ENCODE data around the gene ZDHHC9. TPM values are rescaled to one million over a fixed set of nuclear protein-coding genes. Genes with fewer than 3 reads are reported as not detected.
A peak's percentile ranks its signal among the peaks of the same experiment; 100 is the strongest.
"Not testable (repeated sequence)": the region's sequence is repeated elsewhere in the genome, so short reads cannot be mapped to it uniquely, and the experiment has no call there.

Gene ZDHHC9
- 22.1 and 23.5 TPM in 2 replicates for total RNA-seq

DNA sequence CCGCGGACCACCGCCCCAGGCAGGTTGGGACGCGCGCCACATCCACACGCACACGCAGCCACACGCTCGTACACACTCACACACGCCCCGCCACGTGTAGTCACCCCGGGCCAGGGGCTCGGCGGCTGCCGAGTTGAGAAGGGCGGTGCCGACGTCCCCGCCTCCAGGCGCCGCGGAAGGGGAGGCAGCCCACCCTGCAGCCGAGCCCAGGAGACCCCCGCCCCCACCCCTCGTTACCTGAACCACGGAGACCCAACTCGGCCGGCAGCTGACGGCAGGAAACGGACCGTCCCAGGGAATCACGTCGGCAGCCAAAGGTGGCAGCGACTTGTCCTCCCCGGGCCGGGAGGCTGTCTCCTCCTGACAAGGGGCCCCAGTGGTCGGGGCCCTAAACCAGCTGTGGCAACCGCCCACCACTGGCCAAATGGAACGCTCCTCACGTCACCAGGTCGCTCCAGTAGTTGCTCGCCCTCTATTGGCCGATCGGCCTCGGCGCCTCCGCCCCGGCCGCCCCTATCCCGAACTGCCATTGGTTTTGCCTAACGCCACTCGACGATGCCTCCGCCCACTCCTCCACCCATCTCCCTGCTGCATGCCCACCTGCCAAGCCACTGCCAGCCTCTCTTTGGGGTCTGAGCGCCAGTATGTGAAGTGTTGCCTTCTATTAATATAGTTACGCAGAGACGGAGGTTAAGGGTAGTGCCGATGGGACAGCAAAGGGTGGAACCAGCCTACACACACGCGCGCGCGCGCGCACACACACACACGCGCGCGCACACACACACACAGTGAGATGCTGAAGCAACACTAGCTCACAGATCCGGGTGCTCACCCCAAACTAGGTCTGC is at the start of gene ZDHHC9:
Gene ZDHHC9 (minus strand): TSS at position 428 of the 848 bp plus-strand sequence. CDS start 1,941 bp downstream, outside the sequence.
- peak; percentile 89 for DNase-seq

DNA sequence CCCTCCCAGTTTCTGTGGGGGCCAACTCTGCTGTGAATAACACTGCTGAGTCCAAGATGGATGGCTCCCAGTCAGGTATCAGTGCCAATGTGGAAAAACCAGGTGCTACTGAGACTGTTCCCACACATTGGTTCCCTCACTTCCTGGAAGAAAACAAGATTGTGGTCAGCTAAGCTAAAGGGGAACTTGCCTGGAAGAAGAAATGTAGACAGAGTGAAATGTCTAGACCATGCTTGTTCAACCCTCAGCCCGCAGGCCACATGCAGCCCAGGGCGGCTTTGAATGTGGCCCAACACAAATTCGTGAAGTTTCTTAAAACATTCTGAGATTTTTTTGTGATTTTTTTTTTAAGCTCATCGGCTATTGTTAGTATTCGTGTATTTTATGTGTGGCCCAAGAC is 33.7 kb upstream of the ZDHHC9 start:
- no peak for DNase-seq

DNA sequence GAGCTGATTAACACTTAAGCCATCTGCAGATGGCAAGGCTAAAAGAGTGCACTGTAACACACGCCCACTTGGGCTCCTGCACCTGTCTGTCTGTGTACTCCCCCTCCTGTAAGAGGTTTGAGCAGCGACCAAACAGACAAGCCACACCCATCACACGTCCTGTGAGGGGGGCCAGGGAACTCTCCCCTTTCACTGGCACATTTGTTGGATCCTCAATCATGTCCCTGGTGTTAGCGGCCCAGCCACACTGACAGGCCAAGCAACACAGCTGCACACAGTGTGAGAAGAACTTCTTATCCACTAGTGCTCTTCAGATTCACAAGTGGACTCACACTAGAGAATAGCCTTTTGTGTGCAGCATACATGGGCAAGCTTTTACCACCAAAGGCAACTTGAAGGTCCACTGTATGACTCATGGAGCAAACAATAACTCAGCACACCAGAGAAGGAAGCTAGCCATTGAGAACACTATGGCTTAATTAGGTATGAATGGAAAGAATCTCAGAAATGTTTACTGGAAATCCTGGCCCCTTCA is 33.2 kb upstream of the ZDHHC9 start:
- peak; percentile 74 for DNase-seq

DNA sequence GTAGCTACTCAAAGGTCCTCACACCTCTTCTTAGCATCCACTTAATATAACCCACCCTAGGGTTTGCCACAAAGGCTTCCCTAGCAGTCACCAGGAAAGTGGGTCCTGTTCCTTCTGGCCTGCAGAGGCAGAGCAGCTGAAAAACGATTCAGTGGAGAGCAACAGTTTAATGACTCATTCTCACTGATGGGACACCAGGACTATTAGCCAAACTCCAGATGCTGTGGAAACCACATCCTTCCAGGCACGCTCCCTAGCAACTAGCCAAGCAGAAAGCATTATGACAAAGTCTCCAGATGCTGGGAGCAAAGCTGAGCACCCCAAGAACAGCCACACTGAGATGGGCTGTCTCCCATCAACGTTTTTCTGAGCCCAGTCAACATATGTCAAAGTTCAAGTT is 32.0 kb upstream of the ZDHHC9 start:
- peak; percentile 20 for DNase-seq

DNA sequence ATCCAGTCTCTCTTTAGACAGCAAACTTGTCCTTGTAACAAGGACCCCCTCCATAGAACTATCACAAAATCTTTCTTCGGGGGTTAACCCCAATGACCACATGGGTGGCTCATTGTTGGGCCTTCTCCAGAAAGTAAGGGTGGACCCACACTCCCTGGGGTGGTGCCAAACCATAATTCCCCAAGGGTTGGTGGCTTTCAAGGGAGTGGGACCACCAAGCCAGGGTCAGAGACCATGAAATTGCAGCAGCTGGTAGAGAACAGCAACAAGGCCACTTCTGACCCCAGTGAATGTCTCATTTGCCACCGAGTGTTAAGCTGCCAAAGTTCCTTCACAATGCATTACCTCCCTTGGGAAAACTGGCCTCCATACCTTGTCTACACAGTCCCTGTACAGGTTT is 28.8 kb upstream of the ZDHHC9 start:
- DNase-seq: no peak

DNA sequence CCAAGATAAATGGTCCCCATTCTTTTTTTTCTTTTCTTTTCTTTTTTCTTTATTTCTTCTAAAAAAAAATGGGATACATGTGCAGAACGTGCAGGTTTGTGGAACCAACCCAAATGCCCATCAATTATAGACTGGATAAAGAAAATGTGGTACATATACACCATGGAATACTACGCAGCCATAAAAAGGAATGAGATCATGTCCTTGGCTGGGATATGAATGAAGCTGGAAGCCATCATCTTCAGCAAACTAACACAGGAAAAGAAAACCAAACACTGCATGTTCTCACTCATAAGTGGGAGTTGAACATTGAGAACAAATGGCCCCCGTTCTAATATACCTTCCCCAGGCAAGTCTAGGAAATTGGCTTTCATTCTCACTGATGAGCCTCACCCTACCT is 22.6 kb upstream of the ZDHHC9 start:
- DNase-seq: not testable (repeated sequence)

DNA sequence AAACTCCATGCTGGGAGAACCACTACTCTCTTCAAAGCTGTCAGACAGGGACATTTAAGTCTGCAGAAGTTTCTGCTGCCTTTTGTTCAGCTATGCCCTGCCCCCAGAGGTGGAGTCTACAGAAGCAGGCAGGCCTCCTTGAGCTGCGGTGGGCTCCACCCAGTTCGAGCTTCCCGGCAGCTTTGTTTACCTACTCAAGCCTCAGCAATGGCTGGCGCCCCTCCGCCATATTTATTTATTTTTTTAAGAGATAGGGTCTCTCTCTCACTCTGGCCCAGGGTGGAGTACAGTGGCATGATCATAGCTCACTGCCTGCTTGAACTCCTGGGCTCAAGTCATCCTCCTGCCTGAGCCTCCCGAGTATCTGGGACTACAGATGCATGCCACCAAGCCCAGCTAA is 15.4 kb upstream of the ZDHHC9 start:
- not testable (repeated sequence) for DNase-seq

DNA sequence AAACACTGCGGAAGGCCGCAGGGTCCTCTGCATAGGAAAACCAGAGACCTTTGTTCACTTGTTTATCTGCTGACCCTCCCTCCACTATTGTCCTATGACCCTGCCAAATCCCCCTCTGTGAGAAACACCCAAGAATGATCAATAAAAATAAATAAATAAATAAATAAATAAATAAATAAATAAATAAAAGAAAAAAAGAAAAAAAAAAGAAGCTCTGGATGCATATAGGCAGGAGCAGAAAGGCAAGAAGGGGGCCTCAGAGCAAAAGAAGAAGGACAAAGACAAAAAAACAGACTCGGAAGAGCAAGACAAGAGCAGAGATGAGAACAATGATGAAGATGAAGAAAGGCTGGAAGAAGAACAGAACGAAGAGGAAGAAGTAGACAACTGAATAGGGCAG is 8.1 kb upstream of the ZDHHC9 start:
- DNase-seq: not testable (repeated sequence)

DNA sequence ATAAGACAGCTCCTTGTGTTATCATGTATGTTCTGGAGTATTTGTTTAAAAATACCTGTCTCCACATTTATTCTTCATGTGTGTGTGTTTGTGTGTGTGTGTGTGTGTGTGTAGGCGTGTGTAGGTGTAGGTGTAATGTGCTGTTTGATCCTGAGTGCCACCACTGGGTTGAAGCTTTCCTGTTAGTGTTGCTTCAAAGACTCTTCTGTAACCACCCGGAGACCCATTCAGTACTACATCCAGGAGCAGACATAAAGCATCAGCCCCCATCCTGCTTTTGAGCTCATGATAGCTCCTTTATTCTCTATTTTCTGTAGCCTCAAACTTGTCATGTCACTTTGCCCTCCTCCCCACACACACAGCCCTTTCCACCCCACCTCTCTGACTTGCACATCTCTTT is 3.0 kb upstream of the ZDHHC9 start:
- no peak for DNase-seq

DNA sequence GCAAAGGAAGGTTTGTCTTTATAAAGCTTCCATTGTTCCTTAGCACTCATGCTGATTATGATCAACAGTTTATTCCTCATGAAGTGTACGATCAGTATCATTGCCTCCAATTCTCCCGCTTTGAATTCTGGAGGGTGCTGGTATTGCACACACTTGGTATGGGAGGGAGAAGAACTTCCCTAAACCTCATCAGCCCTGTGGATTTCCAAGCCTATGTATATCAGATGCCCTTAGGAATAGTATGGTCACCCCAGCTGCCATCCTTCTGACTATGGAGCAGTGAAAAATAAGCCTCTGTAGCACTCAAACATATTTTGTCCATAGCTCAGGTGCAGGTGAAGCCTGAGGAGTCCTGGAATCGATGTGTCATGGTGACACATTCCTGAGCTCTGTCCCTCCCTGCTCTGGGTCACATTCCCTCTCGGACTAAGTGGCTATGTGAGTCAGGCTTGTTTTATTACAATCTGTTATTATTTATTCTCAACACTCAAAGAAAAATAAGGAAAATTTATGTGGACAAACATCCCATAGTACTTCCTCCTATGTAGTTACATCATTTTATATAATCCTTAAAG is 2.0 kb upstream of the ZDHHC9 start:
- no peak for DNase-seq

DNA sequence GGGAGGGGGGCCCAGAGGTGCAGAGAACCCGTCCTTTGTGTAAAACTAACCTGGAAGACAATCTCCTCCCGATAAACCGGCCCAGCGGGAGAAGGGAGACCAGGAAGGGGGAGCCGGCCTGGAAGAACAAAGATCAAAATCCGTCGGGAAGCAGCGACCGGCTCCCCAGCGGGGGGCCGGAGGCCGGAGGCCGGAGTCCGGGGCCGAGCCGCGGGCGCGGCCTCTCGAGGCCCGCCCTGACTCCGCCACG is 552 bp downstream of the ZDHHC9 start:
- DNase-seq: no peak

DNA sequence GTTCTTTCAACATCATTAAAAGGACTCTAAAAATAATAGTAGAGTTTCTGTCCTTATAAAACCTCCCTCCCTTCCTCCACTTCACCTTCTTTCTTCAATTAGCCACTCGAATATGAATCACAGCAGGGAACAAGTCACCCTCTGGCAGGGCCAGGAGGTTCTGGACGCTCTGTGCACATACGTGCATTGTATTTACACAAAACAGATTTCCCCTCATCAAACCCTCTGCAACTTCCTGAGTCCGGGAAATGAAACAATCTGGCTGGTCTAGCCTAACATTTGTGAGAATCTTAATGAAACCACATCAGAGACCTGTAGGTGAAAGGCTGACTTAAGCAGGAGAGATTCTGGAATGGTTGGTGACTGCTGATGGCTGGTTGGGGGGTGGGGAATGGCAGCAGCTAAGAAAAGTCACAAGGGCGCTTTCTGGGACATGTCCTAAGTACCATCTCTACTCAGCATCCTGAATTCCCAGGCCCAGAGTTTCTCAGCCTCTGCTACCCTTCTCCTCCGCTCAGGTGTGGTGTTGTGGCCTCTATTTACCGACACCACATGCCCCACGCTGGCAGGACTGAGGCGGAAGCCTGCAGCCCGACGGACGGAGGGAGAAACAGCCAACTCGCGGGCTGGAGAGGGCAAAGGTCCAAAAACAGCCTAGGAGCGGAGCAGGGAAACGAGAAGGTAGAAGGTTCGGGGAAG is 1.0 kb downstream of the ZDHHC9 start:
- DNase-seq: peak; percentile 68

DNA sequence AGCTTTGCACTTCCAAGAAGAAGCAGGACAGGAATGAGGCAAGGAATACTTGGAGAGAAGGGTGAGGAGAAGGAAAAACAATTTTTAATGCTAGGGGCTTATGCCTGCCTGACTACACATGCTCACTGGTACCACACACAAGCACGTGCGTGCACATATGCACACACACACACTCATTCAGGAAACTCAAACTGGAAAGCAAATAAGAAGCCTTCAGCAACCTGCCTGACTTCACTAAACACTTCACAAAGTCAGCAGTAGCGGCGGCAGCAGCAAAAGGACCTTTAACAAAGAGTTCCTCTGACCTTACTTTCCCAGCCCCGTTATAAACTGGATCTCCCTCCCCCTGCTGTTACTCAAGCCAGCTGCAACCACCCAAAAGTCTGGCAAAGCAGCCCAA is 3.3 kb downstream of the ZDHHC9 start:
- no peak for DNase-seq

DNA sequence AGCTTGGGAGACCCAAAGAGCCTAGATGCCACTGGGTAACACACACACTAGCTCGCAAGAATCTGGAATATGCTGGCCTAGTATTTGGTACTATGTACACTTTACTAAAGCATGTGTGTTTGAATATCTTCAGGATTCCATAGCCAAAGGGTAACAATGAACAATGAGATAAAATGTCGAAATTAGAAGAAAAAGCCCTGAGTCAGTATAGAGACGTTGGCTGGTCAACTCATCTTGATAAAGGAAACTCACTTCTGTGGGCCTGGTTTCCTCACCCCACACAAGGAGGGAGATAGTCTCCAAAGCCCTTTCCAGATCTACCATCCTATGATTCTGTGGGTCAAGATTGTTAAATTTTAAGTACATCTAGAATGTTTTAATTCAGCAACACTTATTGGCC is 6.9 kb downstream of the ZDHHC9 start:
- DNase-seq: no peak

DNA sequence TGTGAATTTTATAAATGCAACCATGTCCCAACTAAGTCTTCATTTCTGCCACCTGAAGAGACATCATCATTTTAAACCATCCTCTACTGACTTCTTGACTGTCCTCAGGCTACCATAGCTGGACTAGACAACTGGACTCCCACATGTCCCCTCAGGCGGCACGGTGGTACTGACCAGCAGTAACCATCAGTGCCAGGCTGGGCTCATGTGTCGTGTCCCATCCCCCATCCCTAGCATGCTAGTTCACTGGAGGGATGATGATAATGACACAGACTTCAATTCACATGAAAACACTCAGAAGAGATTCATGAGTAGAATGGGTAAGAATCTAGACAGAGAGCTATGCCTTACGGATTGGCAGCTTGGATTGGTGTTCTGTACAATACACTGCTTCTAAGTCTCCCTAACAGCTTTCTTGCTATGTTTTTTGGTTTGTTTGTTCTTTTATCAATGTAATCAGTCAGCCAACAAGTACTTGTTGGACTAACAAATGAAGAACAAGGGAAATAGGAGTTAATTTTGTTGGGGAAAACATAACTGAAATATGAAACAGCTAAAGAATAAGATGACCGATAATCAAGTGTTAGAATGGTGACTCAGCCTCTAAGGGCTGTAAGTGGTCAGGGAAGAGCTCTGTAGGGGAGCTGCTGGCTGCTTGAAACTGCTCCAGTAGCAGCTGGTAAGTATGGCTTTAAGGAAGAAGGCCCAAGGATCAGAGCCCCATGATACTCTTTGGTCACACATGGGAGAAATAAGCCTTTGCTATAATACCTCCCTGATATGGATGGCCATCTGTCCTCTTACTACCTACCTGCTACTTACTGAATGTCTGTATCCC is 10.3 kb downstream of the ZDHHC9 start:
- DNase-seq: no peak

DNA sequence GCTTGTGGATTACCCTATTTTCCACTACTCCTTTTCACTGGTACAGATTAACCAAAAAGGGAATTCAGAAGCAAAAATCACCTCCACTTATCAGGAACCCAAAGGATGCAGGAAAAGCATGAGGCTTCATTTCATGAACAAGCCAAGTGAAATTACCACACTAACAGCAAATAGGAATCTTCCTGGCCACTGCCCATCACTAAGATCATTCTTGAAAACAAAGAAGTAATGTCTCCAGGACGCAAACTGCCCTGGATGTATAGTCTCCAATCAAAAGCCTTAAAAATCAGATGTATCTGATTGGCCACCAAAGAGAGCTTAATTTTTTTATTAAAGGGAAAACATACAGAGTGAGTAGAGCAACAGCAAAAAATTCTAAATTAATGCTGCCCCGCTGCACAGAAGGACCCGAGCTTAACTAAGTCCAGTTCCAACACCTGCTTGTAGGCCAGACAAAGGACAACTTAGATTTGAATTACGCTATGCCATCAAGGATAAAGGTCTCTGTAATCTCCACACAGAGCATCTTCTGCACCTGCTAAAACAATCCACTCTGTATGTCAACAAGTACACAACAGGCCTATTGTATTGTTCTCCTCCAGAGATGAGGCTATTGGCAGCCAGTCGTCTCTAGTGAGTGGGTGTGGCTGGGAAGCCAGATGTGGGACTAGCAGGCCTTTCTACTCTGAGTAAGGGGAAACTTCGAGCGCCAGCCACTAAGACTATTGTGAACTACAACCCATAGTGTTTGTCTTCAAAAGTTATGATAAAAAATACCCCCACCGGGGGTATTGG is 12.4 kb downstream of the ZDHHC9 start:
- no peak for DNase-seq

DNA sequence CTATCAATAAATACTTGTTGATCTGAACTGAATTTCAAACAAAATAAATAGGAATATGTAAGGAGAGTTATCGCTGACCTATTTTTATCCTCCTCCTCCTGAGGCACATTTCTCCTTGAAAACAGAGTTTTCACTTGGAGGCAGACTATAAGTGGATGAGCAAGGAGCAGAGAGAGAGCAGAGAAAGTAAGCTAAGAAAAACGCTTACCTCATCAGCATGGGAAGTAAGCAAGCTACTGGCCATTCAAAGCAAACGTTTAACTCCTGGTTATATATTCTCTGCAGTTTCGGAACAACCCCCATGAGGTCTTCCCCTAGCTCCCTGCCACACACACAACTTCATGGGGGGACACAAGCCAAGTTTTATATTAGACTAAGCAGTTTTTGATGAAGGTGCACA is 13.2 kb downstream of the ZDHHC9 start:
- no peak for DNase-seq

DNA sequence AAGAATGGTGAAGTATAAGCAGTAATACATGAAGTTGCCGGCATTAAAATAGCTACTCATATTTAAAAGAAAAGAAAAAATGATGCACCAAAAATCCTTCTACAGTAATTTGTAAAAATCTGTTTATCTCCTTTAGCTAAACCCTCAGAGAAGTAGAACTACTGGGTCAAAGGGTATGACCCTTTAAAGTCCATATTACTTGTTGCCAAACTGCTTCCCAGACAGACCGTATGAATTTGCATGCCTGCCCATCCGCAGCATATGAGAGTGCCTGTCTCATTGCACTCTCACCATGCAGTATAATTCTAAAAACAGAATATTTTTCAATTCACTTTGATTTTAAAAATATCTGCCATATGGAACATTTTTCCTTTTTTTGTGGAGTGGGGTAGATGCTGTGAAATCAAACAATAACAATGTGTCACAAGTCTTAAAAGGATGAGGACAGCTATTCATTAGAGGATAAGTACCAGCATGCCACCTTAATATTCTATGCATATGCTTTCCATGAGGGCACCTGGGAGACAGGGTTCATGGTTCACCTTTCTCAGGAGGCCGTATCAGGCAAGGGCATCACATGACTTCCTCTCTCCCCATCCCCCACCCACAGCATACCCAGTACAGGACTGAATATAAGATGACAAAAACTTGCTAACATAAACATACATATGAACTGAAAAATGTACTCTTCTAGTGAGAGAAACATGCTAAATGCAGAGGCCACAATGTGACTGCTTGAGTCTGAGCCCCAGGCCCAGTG is 17.8 kb downstream of the ZDHHC9 start:
- DNase-seq: no peak

DNA sequence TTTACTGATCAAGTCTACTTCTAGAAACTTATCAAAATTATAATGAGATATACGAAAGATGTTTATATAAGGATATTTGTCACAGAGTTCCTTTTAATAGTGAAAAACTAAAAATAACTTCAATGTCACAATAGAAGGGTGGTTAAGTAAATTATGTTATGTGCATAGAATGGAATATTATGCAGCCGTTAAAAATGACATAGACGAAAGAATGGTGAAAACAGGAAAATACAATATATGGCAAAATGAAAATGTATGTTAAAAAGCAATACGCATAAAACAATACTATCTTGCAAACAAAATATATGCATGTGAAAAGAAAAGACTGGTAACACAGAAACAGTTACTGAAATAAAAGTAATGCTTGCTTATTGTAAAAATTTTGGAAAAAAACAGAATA is 19.1 kb downstream of the ZDHHC9 start:
- DNase-seq: no peak

DNA sequence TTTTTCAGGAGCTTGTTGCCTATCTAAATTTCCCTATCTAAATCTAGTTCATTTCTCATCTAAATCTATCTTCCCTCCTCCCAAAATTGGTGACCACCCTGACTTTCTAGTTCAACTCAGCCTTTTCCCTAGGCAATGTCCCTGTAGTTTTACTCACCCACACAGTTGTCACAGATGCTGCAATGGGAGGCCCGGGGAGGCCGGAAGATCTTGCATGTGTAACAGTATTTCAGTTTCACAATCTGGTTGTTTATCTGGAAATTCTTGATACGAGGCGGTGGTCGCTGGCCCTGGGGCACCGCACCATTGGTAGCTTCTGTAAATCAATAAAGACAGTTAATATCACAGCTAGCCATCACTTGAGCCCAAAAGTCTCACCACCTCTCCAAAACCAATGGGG is 20.2 kb downstream of the ZDHHC9 start:
- no peak for DNase-seq

DNA sequence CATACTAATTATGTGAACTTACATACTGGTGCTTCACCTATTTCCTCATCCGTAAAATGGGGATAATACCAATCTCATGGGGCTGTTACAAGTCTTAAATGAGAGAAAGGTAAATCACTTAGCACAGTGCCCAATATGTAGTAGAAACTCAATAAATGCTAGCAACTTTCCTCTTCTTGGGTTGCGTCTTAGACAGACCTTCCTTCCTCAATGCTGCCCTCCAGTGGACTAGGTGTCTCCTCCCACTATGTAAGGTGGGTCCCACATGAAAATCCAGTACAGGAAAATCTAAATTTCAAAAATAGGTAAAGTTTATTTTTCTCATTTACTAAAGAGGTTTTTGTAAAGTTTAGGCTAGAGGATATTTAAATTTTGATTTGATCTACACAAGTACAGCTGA is 20.6 kb downstream of the ZDHHC9 start:
- DNase-seq: peak; percentile 70
